DOHH2 (cell line): ENCODE measurements around the gene PHAX.

ENCODE experiments used
- H3F3A ChIP-seq: fragments of 200-600 bp; sonication (generic), shearing (Covaris generic); 2 replicates; pipeline ENCODE4 v1.6.0; 2016; ENCODE audit warnings: antibody characterized with exemption, mild to moderate bottlenecking; ENCODE audit not compliant: control insufficient read depth, insufficient read depth
- H3K27ac ChIP-seq: fragments of 200-600 bp; sonication (generic); 2 replicates; pipeline ENCODE4 v1.5.1; 2014; ENCODE audit warnings: low read depth, mild to moderate bottlenecking, low read length, moderate library complexity
- H3K27me3 ChIP-seq: fragments of 200-600 bp; sonication (generic); 2 replicates; pipeline ENCODE4 v1.6.1; 2014; ENCODE audit warnings: mild to moderate bottlenecking, low read length, mixed read lengths; ENCODE audit not compliant: control insufficient read depth
- H3K36me3 ChIP-seq: fragments of 200-600 bp; sonication (generic); 2 replicates; pipeline ENCODE4 v1.6.1; 2014; ENCODE audit warnings: mild to moderate bottlenecking, low read length, moderate library complexity, mixed read lengths; ENCODE audit not compliant: control insufficient read depth
- H3K4me1 ChIP-seq: fragments of 200-600 bp; sonication (generic); 2 replicates; pipeline ENCODE4 v1.6.1; 2014; ENCODE audit warnings: mild to moderate bottlenecking, low read length, mixed read lengths; ENCODE audit not compliant: control insufficient read depth
- H3K4me2 ChIP-seq: fragments of 200-600 bp; sonication (generic); 2 replicates; pipeline ENCODE4 v1.6.0; 2014; ENCODE audit warnings: mild to moderate bottlenecking, low read length, moderate library complexity
- H3K4me3 ChIP-seq: fragments of 200-600 bp; sonication (generic); 2 replicates; pipeline ENCODE4 v1.5.1; 2014; ENCODE audit warnings: mild to moderate bottlenecking, low read length, mixed read lengths
- H3K79me2 ChIP-seq: fragments of 200-600 bp; sonication (generic); 2 replicates; pipeline ENCODE4 v1.6.1; 2014; ENCODE audit warnings: mild to moderate bottlenecking, low read length, mixed read lengths; ENCODE audit not compliant: control insufficient read depth
- H3K9me2 ChIP-seq: fragments of 200-600 bp; sonication (generic); replicated peaks from 2 replicates; pipeline ENCODE4 v1.6.1; 2014; ENCODE audit warnings: mild to moderate bottlenecking, low read length, mixed read lengths; ENCODE audit not compliant: control insufficient read depth
- H3K9me3 ChIP-seq: fragments of 200-600 bp; sonication (generic); 2 replicates; pipeline ENCODE4 v1.6.1; 2014; ENCODE audit warnings: antibody characterized with exemption, low read length, mixed read lengths; ENCODE audit not compliant: control insufficient read depth, insufficient read depth
- H4K20me1 ChIP-seq: fragments of 200-600 bp; sonication (generic); 2 replicates; pipeline ENCODE4 v1.6.0; 2014; ENCODE audit warnings: low read depth, mild to moderate bottlenecking, antibody characterized with exemption, low read length, moderate library complexity; ENCODE audit not compliant: control insufficient read depth, insufficient read depth
- CTCF ChIP-seq: fragments of 200-600 bp; sonication (generic); IDR thresholded peaks from one replicate; pipeline ENCODE4 v1.5.1; 2014; ENCODE audit warnings: antibody characterized with exemption, mild to moderate bottlenecking, low read depth, low read length; ENCODE audit not compliant: poor library complexity, severe bottlenecking
- EZH2phosphoT487 ChIP-seq: fragments of 200-600 bp; sonication (generic); IDR thresholded peaks from 2 replicates; pipeline ENCODE4 v1.6.1; 2017; ENCODE audit warnings: borderline replicate concordance, mild to moderate bottlenecking, antibody characterized with exemption, low read length, moderate library complexity, mixed read lengths

PHAX gene

GRCh38 chr5:126562823-126563222, 37.9 kb upstream of the PHAX start:
- Histone ChIP-seq H3K9me3 (no peaks in the 10 kb centered on the region), H3K27me3 (no peaks in the 10 kb centered on the region), H3K36me3 (no peaks in the 10 kb centered on the region), H3K4me1 (no peaks in the 10 kb centered on the region), H3K9me2 (no peaks in the 10 kb centered on the region), H4K20me1 (no peaks in the 10 kb centered on the region), H3K27ac (no peak overlapping the region), H3K4me3 (no peak overlapping the region), H3F3A (no peaks in the 10 kb centered on the region), H3K79me2 (no peaks in the 10 kb centered on the region), H3K4me2 (no peak overlapping the region)
- TF ChIP-seq EZH2phosphoT487, result no peak
- TF ChIP-seq CTCF, result no peak

GRCh38 chr5:126568206-126568755, 32.5 kb upstream of the PHAX start:
- Histone ChIP-seq H3F3A (no peaks in the 10 kb centered on the region), H3K79me2 (no peaks in the 10 kb centered on the region), H3K9me2 (no peaks in the 10 kb centered on the region), H3K4me1 (no peaks in the 10 kb centered on the region), H4K20me1 (no peaks in the 10 kb centered on the region), H3K4me3 (no peak overlapping the region), H3K27ac (no peak overlapping the region), H3K9me3 (no peaks in the 10 kb centered on the region), H3K36me3 (no peaks in the 10 kb centered on the region), H3K4me2 (no peak overlapping the region), H3K27me3 (no peaks in the 10 kb centered on the region)
- no peak for TF ChIP-seq EZH2phosphoT487
- no peak for TF ChIP-seq CTCF

- no peaks in the 10 kb centered on the region for H3K9me3 ChIP-seq
- H3K36me3 ChIP-seq, result no peaks in the 10 kb centered on the region
- no peaks in the 10 kb centered on the region for H3F3A ChIP-seq
- H3K4me2 ChIP-seq, result no peak overlapping the region
- TF ChIP-seq EZH2phosphoT487 (no peak), CTCF (no peak)
- no peak overlapping the region for H3K4me3 ChIP-seq
- no peaks in the 10 kb centered on the region for H3K9me2 ChIP-seq
- H4K20me1 ChIP-seq, result no peaks in the 10 kb centered on the region
- no peaks in the 10 kb centered on the region for H3K4me1 ChIP-seq
- no peak overlapping the region for H3K27ac ChIP-seq
- no peaks in the 10 kb centered on the region for H3K79me2 ChIP-seq
- H3K27me3 ChIP-seq, result no peaks in the 10 kb centered on the region
Observed at GRCh38 chr5:126575644-126576043, 25.1 kb upstream of the PHAX start.
